NCI-H2227 (cell line): ENCODE measurements around the gene HSD11B1L.
"Not testable (repeated sequence)": the region's sequence is repeated elsewhere in the genome, so short reads cannot be mapped to it uniquely, and the experiment has no call there.

ENCODE experiments used
- DNase-seq: peaks from one replicate; lab custom pipeline; 2025; ENCODE audit not compliant: unreplicated experiment; lab: John Stamatoyannopoulos, UW

HSD11B1L gene

DNA sequence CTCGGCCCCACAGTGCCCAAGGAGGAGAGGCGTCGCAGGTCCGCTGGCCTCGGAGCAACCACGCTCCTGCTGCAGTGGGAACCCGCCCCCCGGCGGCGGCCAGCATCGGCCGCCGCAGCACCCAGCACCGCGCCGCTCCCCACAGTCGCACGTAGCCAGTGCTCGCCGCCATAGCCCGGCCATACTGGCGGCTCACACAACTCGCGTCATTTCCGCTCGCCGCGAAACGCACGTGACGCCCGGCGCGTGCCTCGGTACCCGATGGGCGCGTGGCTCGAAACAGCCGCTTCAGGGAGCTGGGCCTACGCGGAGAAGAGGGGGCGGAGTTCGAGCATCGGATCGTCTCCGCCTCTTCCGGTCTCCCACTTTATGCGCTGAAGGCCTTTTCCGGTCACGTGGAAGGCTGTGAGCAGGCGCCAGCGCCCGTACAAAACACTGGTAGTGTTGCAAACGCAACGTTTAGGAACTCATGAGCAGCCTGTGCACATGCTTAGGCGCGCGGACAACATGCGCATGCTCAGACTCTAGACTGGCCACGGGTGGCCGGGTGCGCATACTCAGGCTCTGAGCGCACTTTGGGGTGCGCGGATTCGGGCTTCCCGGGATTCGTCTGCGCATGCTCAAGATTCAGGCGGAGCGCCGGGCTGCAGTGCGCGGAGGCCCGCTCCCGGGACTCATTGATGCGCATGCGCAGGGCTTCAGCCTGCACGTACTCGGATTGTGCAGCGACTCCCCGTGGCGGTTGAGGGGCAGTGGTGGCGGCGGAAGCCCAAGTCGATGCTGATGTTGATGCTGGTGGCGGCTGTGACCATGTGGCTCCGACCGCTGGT is 39.3 kb downstream of the HSD11B1L start, which contains the start of the genes CATSPERD and LONP1:
TSS of gene CATSPERD (plus strand) at position 677 of the 830 bp plus-strand sequence. CDS start at position 778, 101 bp downstream.
TSS of gene LONP1 (minus strand) at position 186 of the 830 bp plus-strand sequence. CDS start at position 172, 14 bp downstream.
- peak; percentile 98 for DNase-seq

GRCh38 chr19:5727453-5728050 is 46.7 kb downstream of the HSD11B1L start:
- no peak for DNase-seq

GRCh38 chr19:5733172-5733571 is 52.3 kb downstream of the HSD11B1L start:
- not testable (repeated sequence) for DNase-seq
